H1 (cell line): Measurements from ENCODE around the gene SNX21. TPM values are rescaled to one million over a fixed set of nuclear protein-coding genes. Genes with fewer than 3 reads are reported as not detected.

Experiments
- CBX5 ChIP-seq: fragments of 300-800, 300-1000 bp; sonication (generic); IDR thresholded peaks from 2 replicates; pipeline ENCODE4 v1.7.1; 2016; ENCODE audit warnings: antibody characterized with exemption, low read length, low read depth
- CHD7 ChIP-seq: fragments of 300-600 bp; sonication (generic); IDR thresholded peaks from 2 replicates; pipeline ENCODE4 v1.7.1; 2012; ENCODE audit warnings: low read length, moderate library complexity, mild to moderate bottlenecking, inconsistent platforms; ENCODE audit not compliant: insufficient replicate concordance
- EGR1 ChIP-seq: IDR thresholded peaks from 2 replicates; pipeline ENCODE4 v1.6.1; 2011; ENCODE audit warnings: low read depth, low read length, borderline replicate concordance
- JUN ChIP-seq: IDR thresholded peaks from 2 replicates; pipeline ENCODE4 v1.6.1; 2011; ENCODE audit warnings: low read depth, mild to moderate bottlenecking, improper control_type of control experiment, low read length
- MAX ChIP-seq: IDR thresholded peaks from 2 replicates; pipeline ENCODE4 v1.6.1; 2012; ENCODE audit warnings: inconsistent platforms
- RXRA ChIP-seq: IDR thresholded peaks from 2 replicates; pipeline ENCODE4 v1.6.1; 2011; ENCODE audit warnings: low read depth, mild to moderate bottlenecking, low read length, moderate library complexity; ENCODE audit not compliant: insufficient read depth
- SP1 ChIP-seq: IDR thresholded peaks from 2 replicates; pipeline ENCODE4 v1.6.1; 2011; ENCODE audit warnings: low read depth, low read length
- SRF ChIP-seq: IDR thresholded peaks from 2 replicates; pipeline ENCODE4 v1.6.1; 2011; ENCODE audit warnings: mild to moderate bottlenecking, low read depth, low read length, moderate library complexity
- TEAD4 ChIP-seq: IDR thresholded peaks from 2 replicates; pipeline ENCODE4 v1.6.1; 2012; ENCODE audit warnings: low read depth, low read length, inconsistent platforms, mixed read lengths
- polyA plus RNA-seq, 7 experiments: library from polyadenylated mRNA; depleted of rRNA in 3 of 7; stranded (reverse) in 5 of 7; unstranded in 2 of 7; fragments of >200 nt in 5 of 7; fragments of 200-250 nt in 2 of 7; gene quantifications; 1 replicate in 5 of 7; 2 replicates in 1 of 7; 4 replicates in 1 of 7; pipeline versions ENCODE4 v1.2.1 to v1.2.3, GENCODE V29; 2011 to 2013; ENCODE audit warnings: missing spikeins in 2 of 7, mixed read lengths in 2 of 7
- total RNA-seq: library from RNA; stranded (reverse); fragmentation: NEBNext Ultra II Directional; extraction: Animal tissue kit (Norgen Biotek cat#: 25700); gene quantifications from 2 replicates; pipeline ENCODE4 v1.2.1, GENCODE V29; 2021

SNX21 gene
- total and polyA plus RNA-seq, 2 of the 8 experiments (the other 6 are each of a cell fraction or from before 2014, with no cell fraction given): 15.8 to 16.8 TPM

- TF ChIP-seq SRF (no peak), CBX5 (no peak), JUN (no peak), TEAD4 (no peak), RXRA (peak; percentile 93), MAX (peak; percentile 89), SP1 (no peak), EGR1 (peak; percentile 63; the same call in 1 of the 2 replicates), CHD7 (no peak)
Measured at GRCh38 chr20:45890985-45891983, 57.7 kb downstream of the SNX21 start, which contains the start of the genes CTSA and NEURL2 (continued).
